Measurements from ENCODE around the gene ARHGEF38.

DNA sequence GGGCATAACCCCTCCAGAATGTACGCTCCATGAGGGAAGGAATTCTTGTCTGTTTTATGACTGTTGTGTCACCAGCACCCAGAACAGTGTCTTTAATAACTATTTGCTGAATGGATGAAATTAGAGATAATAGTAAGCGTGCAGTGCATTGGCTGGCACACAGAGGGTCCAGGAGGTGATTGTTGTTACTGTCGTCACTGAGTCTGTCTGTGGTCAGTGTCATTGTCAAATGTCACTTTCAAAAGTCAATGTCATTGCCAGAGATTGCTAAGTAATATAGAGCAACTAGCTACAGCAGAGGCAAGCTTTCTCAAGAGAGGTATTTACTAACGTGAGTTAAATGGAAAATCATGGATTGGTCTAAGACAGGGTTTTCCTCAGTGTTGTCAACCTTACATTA is 70.7 kb downstream of the ARHGEF38 start:
- TF ChIP-seq EZH2 (IDR thresholded peaks at IDR 0.05) (no peak), POLR2AphosphoS5 (IDR thresholded peaks at IDR 0.05; ENCODE audit: borderline replicate concordance, low read depth, low read length) (no peak)
